GM21528 (cell line): ENCODE measurements around the gene SEMA6B.
"Not testable (repeated sequence)": the region's sequence is repeated elsewhere in the genome, so short reads cannot be mapped to it uniquely, and the experiment has no call there.

Experiments
- ATAC-seq: cut with Tn5 transposase; IDR thresholded peaks from one replicate; pipeline ENCODE4 v1.9.1; 2021; ENCODE audit warnings: mild to moderate bottlenecking, moderate library complexity; ENCODE audit not compliant: unreplicated experiment, low FRiP score

The SEMA6B gene, protein sequence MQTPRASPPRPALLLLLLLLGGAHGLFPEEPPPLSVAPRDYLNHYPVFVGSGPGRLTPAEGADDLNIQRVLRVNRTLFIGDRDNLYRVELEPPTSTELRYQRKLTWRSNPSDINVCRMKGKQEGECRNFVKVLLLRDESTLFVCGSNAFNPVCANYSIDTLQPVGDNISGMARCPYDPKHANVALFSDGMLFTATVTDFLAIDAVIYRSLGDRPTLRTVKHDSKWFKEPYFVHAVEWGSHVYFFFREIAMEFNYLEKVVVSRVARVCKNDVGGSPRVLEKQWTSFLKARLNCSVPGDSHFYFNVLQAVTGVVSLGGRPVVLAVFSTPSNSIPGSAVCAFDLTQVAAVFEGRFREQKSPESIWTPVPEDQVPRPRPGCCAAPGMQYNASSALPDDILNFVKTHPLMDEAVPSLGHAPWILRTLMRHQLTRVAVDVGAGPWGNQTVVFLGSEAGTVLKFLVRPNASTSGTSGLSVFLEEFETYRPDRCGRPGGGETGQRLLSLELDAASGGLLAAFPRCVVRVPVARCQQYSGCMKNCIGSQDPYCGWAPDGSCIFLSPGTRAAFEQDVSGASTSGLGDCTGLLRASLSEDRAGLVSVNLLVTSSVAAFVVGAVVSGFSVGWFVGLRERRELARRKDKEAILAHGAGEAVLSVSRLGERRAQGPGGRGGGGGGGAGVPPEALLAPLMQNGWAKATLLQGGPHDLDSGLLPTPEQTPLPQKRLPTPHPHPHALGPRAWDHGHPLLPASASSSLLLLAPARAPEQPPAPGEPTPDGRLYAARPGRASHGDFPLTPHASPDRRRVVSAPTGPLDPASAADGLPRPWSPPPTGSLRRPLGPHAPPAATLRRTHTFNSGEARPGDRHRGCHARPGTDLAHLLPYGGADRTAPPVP

GRCh38 chr19:4559569-4559968 is at the start of gene SEMA6B:
SEMA6B (minus strand) TSS chr19:4559684; CDS start chr19:4558457, 1,227 bp downstream.
- no peak for ATAC-seq

- ATAC-seq: no peak
Observed at GRCh38 chr19:4606921-4607678, 47.6 kb upstream of the SEMA6B start.

GRCh38 chr19:4606181-4606580 is 46.7 kb upstream of the SEMA6B start:
- no peak for ATAC-seq

- ATAC-seq: no peak
Observed at GRCh38 chr19:4604912-4605311, 45.4 kb upstream of the SEMA6B start.

DNA sequence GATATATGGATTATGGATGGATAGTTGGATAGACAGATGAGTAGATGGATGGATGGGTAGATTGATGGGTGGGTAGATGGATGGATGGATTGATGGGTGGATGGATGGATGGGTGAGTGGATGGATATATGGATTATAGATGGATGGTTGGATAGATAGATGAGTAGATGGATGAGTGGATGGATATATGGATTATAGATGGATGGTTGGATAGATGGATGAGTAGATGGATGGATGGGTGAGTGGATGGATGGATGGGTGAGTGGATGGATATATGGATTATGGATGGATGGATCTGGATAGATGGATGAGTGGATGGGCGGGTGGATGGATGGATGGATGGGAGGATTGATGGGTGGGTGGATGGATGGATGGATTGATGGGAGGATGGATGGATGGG is 43.4 kb upstream of the SEMA6B start:
- no peak for ATAC-seq

- no peak for ATAC-seq
Observed at GRCh38 chr19:4602173-4602788, 42.8 kb upstream of the SEMA6B start.

- no peak for ATAC-seq
Observed at GRCh38 chr19:4600893-4601292, 41.4 kb upstream of the SEMA6B start.

- ATAC-seq: no peak
Observed at GRCh38 chr19:4600082-4600481, 40.6 kb upstream of the SEMA6B start.

GRCh38 chr19:4598712-4599111 is 39.2 kb upstream of the SEMA6B start:
- no peak for ATAC-seq

- ATAC-seq: no peak
Observed at GRCh38 chr19:4597975-4598671, 38.6 kb upstream of the SEMA6B start.

- ATAC-seq: no peak
Observed at GRCh38 chr19:4597278-4597974, 37.9 kb upstream of the SEMA6B start.

- ATAC-seq: no peak
Observed at GRCh38 chr19:4596033-4596904, 36.8 kb upstream of the SEMA6B start.

GRCh38 chr19:4595158-4595557 is 35.7 kb upstream of the SEMA6B start:
- not testable (repeated sequence) for ATAC-seq

DNA sequence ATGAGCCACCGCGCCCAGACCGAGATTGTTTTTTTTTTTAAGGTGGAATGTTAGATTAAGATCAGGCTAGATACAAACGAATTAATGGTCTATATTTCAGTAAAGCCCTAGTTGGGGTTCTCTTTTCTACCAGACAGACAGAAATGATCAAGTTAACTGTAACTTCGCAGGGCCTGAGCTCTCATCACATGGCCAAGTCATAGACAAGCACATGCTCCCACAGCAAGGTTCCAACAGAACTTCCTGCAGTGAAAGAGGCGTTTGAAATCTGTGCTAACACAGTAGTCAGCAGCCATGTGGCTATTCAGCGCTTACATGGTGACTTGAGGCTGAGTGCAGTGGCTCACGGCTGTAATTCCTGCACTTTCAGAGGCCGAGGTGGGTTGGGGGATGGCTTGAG is 34.7 kb upstream of the SEMA6B start:
- ATAC-seq: no peak

DNA sequence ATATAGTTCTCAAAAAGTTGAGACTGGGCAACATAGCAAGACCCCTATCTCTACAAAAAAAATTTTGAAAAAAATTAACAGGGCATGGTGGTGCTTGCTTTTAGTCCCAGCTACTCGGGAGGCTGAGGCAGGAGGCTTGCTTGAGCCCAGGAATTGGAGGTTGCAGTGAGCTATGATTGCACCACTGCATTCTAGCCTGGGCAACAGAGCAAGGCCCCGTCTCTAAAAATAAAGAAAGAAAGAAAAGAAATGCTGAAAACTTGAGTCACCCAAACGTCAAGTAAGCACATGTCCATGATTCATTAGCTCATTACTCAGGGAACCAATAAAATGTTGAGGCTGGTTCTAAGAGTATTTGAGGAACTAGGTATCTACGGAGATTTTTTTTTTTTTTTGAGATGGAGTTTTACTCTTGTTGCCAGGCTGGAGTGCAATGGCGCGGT is 33.9 kb upstream of the SEMA6B start:
- no peak for ATAC-seq

DNA sequence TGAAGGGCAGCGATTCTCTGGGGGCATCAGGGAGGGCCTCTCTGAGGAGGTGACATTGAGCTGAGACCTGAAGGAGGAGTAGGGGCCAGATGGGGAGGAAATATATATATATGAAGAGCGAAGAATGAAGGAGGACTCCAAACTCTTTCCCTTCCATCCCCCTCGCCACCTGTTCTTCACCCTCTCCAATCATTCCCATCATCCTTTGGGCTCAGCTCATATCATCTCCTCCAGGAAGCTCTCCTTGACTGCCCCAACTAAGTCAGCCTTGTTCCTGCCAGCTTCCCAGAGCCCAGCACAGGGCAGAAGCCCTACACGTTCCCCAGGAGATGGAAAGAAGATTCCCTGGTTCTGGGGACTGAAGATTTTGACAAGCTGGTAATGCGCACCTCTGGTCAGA is 33.0 kb upstream of the SEMA6B start:
- no peak for ATAC-seq

DNA sequence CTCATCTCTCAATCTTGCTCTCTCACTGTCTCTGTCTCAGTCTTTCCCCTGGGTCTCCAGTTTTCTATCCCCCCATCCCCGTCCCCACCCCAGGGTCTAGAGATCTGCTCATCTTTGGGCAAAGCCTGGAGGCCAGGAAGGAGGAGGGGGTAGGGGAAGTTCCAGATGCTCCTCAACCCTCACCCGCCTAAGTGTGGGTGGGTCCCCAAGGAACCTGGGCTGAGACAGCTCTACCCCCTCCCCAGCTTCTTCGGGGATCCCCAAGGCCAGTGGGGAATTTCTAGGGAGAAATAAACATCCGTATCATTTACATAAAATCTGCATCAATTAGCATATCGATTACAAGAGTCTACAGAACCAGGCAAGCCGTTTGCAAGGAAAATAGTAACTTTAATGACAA is 31.8 kb upstream of the SEMA6B start:
- ATAC-seq: no peak

DNA sequence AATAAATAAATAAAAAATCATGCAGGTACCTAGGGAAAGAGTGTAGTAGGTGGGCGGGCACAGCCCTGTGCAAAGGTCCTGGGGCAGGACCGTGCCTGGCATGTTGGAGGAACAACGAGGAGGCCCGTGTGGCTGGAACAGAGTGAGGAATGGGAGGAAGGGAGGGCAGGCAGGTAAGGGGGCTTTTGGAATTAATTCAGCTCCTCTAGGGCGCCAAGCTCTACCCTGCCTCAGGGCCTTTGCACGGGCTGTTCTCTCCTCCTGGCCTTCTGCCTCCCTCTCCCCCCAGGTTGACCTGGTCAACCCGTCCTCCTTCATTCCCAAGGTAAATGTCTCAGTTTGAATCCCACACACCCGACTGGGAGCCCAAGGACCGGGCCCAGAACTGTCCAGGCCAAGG is 31.1 kb upstream of the SEMA6B start:
- no peak for ATAC-seq
